Prostate gland (tissue), 2 donors: Measurements from ENCODE around the gene NINJ1.

Source experiments
- CTCF ChIP-seq, 4 experiments: fragments of 200-600 bp in 2 of 4; fragments of 450-650 bp in 2 of 4; sonication (generic) in 2 of 4; IDR thresholded peaks; 1 replicate in 3 of 4; 2 replicates in 1 of 4; pipeline ENCODE4 v1.5.1; 2016 to 2019; ENCODE audit warnings: antibody characterized with exemption in 4 of 4, mild to moderate bottlenecking in 2 of 4, moderate library complexity in 2 of 4
- POLR2A ChIP-seq: fragments of 450-650 bp; IDR thresholded peaks from one replicate; pipeline ENCODE4 v1.6.1; 2016; ENCODE audit warnings: antibody characterized with exemption, mild to moderate bottlenecking
- POLR2AphosphoS5 ChIP-seq: sonication (generic); formaldehyde crosslinking; IDR thresholded peaks from one replicate; pipeline ENCODE4 v1.6.1; 2017; ENCODE audit warnings: antibody characterized with exemption

DNA sequence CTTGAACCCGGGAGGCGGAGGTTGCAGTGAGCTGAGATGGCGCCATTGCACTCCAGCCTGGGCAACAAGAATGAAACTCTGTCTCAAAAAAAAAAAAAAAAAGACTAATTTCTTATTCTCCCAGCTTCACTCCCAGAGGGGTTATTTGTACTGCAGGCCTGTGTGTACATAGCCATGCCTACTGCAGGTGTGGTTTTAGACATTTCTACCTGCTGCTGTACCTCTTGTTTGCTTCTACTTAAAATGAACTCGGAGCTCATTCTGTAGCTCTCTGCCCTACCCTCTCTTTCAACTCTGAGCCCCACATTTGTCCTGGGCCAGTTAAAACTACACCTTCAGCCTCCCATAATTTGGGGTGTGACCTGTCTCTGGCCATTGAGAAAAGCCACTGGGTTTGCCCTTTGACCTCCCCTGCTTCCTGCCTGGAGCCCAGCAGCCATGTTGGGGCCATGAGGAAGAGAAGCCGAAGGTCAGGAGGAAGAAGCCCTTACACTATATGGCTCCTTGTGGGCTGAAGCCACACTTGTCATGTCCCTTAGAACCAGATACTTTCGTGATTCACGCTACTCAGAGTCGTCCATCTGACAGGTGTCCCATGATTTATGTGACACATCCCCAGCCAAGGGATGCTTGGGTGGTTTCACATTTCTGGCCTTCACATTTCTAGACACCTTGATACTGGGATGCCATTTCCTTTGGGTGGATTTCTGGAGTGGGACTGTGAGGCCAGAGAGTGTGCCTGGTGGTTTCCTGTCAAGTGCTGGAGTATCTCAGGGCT lies 47.4 kb downstream of the NINJ1 start:
- TF ChIP-seq CTCF (IDR thresholded peaks at IDR 0.05): no peak
- TF ChIP-seq POLR2A: no peak
- TF ChIP-seq POLR2AphosphoS5: no peak
